A549 (cell line): Measurements from ENCODE around the gene CHST15. TPM values are rescaled to one million over a fixed set of nuclear protein-coding genes. Genes with fewer than 3 reads are reported as not detected.

Experiments used
- ATAC-seq, 2 experiments: fragments of 200-7000 bp in 1 of 2; fragments of >200 bp in 1 of 2; cut with Nextera tagmentation in 1 of 2; cut with Tn5 transposase in 1 of 2; 3 replicates each; pipeline versions ENCODE4 v1.8.0 to v1.9.1; 2018 to 2020; ENCODE audit warnings: mild to moderate bottlenecking in 1 of 2, moderate library complexity in 1 of 2
- CTCF ChIA-PET: fragments of 300-600 bp; sonication (Branson Sonifier 250); formaldehyde crosslinking; extraction: SDS; loops from one replicate; lab custom pipeline; 2021; ENCODE audit warnings: antibody characterized with exemption, inconsistent platforms; lab: Yijun Ruan, JAX
- POLR2A ChIA-PET: fragments of 350-600 bp; formaldehyde crosslinking; extraction: SDS; loops from one replicate; lab custom pipeline; 2021; ENCODE audit warnings: antibody characterized with exemption, inconsistent platforms; lab: Yijun Ruan, JAX
- DNase-seq, 2 experiments: peaks; one replicate each; pipeline versions ENCODE4 v3.0.0 to v3.0.0-alpha.2; 2011 to 2016; ENCODE audit warnings: low read depth in 1 of 2, low spot score in 1 of 2
- FAIRE-seq: peaks from 2 replicates; lab custom pipeline; 2011; peaks lifted over from hg19 to GRCh38; lab: Jason Lieb, UNC
- H3K27ac ChIP-seq, 2 experiments: fragments of >200 bp; sonication (Bioruptor Twin); formaldehyde crosslinking; 3 replicates each; pipeline ENCODE4 v1.5.1; 2016 to 2017
- H3K4me1 ChIP-seq: fragments of >200 bp; sonication (Bioruptor Twin); formaldehyde crosslinking; 3 replicates; pipeline ENCODE4 v1.6.1; 2016
- H3K4me2 ChIP-seq: fragments of >200 bp; sonication (Bioruptor Twin); formaldehyde crosslinking; 3 replicates; pipeline ENCODE4 v1.6.1; 2016
- H3K4me3 ChIP-seq: fragments of >200 bp; sonication (Bioruptor Twin); formaldehyde crosslinking; 3 replicates; pipeline ENCODE4 v1.5.1; 2016
- H3K9me3 ChIP-seq: fragments of >200 bp; sonication (Bioruptor Twin); formaldehyde crosslinking; 3 replicates; pipeline ENCODE4 v1.6.1; 2016
- ATOH8 ChIP-seq: fragments of 250-450 bp; sonication (Bioruptor Pico); IDR thresholded peaks from 2 replicates; pipeline ENCODE4 v1.5.0; 2020; ENCODE audit warnings: low read depth, mild to moderate bottlenecking, moderate library complexity
- BHLHE40 ChIP-seq: IDR thresholded peaks from 2 replicates; pipeline ENCODE4 v1.6.1; 2012; ENCODE audit warnings: low read depth, low read length, inconsistent platforms
- CBX8 ChIP-seq: fragments of 200-600 bp; sonication (generic); IDR thresholded peaks from 2 replicates; pipeline ENCODE4 v1.6.1; 2016
- CTCF ChIP-seq: fragments of >200 bp; sonication (Bioruptor Twin); formaldehyde crosslinking; IDR thresholded peaks from 3 replicates; pipeline ENCODE4 v1.5.1; 2016
- EP300 ChIP-seq, 2 experiments: fragments of >200 bp; sonication (Bioruptor Twin); formaldehyde crosslinking; IDR thresholded peaks; 2 replicates in 1 of 2; 3 replicates in 1 of 2; pipeline ENCODE4 v1.6.1; 2016 to 2017
- FOSB ChIP-seq: fragments of 250-450 bp; sonication (Bioruptor Pico); IDR thresholded peaks from 2 replicates; pipeline ENCODE4 v1.5.0; 2020; ENCODE audit warnings: mild to moderate bottlenecking, moderate library complexity
- FOXS1 ChIP-seq: fragments of 250-450 bp; sonication (Bioruptor Pico); IDR thresholded peaks from 2 replicates; pipeline ENCODE4 v1.5.0; 2020; ENCODE audit warnings: mild to moderate bottlenecking, moderate library complexity
- HMGXB4 ChIP-seq: fragments of 250-450 bp; sonication (Bioruptor Pico); IDR thresholded peaks from 2 replicates; pipeline ENCODE4 v1.5.0; 2021; ENCODE audit warnings: mild to moderate bottlenecking, moderate library complexity, borderline replicate concordance
- KDM1A ChIP-seq: fragments of 200-600 bp; sonication (generic); IDR thresholded peaks from 2 replicates; pipeline ENCODE4 v1.6.1; 2016; ENCODE audit warnings: low read depth, mild to moderate bottlenecking
- KDM5A ChIP-seq: fragments of 200-600 bp; sonication (generic); IDR thresholded peaks from 2 replicates; pipeline ENCODE4 v1.6.1; 2016; ENCODE audit warnings: antibody characterized with exemption, mild to moderate bottlenecking
- NFE2L2 ChIP-seq: fragments of 150-350 bp; conservative IDR thresholded peaks from 2 replicates; pipeline ENCODE4 v1.6.1; 2014; ENCODE audit warnings: low read length
- NR3C1 ChIP-seq: fragments of >200 bp; sonication (Bioruptor Twin); formaldehyde crosslinking; IDR thresholded peaks from 3 replicates; pipeline ENCODE4 v1.6.1; 2017
- PHF8 ChIP-seq: fragments of 200-600 bp; sonication (generic); IDR thresholded peaks from 2 replicates; pipeline ENCODE4 v1.6.1; 2016; ENCODE audit warnings: low read depth, mild to moderate bottlenecking, antibody characterized with exemption, moderate library complexity, borderline replicate concordance
- POLR2A ChIP-seq: IDR thresholded peaks from 2 replicates; pipeline ENCODE4 v1.6.1; 2012; ENCODE audit warnings: mild to moderate bottlenecking, low read length
- POLR2AphosphoS2 ChIP-seq: conservative IDR thresholded peaks from 2 replicates; pipeline ENCODE4 v1.6.1; 2012; ENCODE audit warnings: low read length, improper control_type of control experiment, inconsistent platforms
- RAD21 ChIP-seq, 2 experiments: fragments of >200 bp in 1 of 2; sonication (Bioruptor Twin) in 1 of 2; formaldehyde crosslinking in 1 of 2; IDR thresholded peaks in 1 of 2; conservative IDR thresholded peaks in 1 of 2; 2 replicates in 1 of 2; 3 replicates in 1 of 2; pipeline ENCODE4 v1.6.1; 2012 to 2018; ENCODE audit warnings: inconsistent platforms in 1 of 2
- RARB ChIP-seq: fragments of 250-450 bp; sonication (Bioruptor Pico); IDR thresholded peaks from 2 replicates; pipeline ENCODE4 v1.8.0; 2021; ENCODE audit warnings: mild to moderate bottlenecking, moderate library complexity
- RCOR1 ChIP-seq: fragments of 150-350 bp; IDR thresholded peaks from 2 replicates; pipeline ENCODE4 v1.6.1; 2014; ENCODE audit warnings: antibody characterized with exemption, low read length, low read depth
- REST ChIP-seq: fragments of 200-600 bp; sonication (generic); IDR thresholded peaks from 2 replicates; pipeline ENCODE4 v1.6.1; 2016; ENCODE audit warnings: antibody characterized with exemption, mild to moderate bottlenecking, moderate library complexity
- RNF2 ChIP-seq: fragments of 200-600 bp; sonication (generic); IDR thresholded peaks from 2 replicates; pipeline ENCODE4 v1.6.1; 2016; ENCODE audit warnings: low read depth, mild to moderate bottlenecking, antibody characterized with exemption, moderate library complexity, borderline replicate concordance
- TP53 ChIP-seq: fragments of 250-450 bp; sonication (Bioruptor Pico); IDR thresholded peaks from 2 replicates; pipeline ENCODE4 v1.5.0; 2021; ENCODE audit warnings: mild to moderate bottlenecking, moderate library complexity
- ZC3H11A ChIP-seq: fragments of 450-650 bp; IDR thresholded peaks from 2 replicates; pipeline ENCODE4 v1.6.1; 2014; ENCODE audit warnings: antibody characterized with exemption, mild to moderate bottlenecking
- ZSCAN20 ChIP-seq: fragments of 250-450 bp; sonication (Bioruptor Pico); IDR thresholded peaks from 2 replicates; pipeline ENCODE4 v1.8.0; 2022; ENCODE audit warnings: mild to moderate bottlenecking, moderate library complexity
- WGBS: methylation state at CpG from one replicate; pipeline ENCODE4 v1.1.6; 2017; ENCODE audit errors: missing lambda C conversion rate; 5-methylcytosine and 5-hydroxymethylcytosine counted together
- polyA plus RNA-seq, 4 experiments: library from polyadenylated mRNA; depleted of rRNA in 3 of 4; stranded (reverse); fragments of >200 nt; fragmentation: RNase III in 1 of 4; extraction: RNeasy Plus Mini Kit Qiagen cat#74134 plus additional on column Dnase treatment in 1 of 4; gene quantifications; 2 replicates in 3 of 4; 3 replicates in 1 of 4; pipeline ENCODE4 v1.2.3, GENCODE V29; 2011 to 2017
- TF ChIP-seq, protein P1 (sequence below): fragments of 150-350 bp; IDR thresholded peaks from 2 replicates; pipeline ENCODE4 v1.6.1; 2014; ENCODE audit warnings: low read depth, mild to moderate bottlenecking, low read length

CHST15 gene
- polyA plus RNA-seq, 2 of the 4 experiments (the other 2 are of a cell fraction), result 5.1 to 10.3 TPM

DNA sequence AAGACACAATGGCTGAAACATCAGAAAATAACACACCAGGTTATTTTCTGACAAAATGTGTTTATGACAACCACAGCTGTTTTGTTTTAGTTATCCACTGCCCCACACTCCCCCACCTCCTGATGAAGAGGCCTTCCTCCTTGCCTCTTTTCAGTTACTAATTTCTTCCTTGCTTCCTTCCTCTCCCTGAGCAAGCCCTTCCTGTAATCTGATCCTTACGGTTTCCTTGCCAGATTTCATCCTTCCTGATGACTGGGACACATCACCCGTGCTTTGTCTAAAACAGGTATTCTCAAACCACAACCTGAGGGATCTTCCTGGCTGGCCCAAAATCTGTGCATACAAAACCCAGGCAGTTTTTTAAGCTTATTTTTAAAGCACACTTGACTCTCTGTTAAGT, 39.4 kb downstream of the CHST15 start (continued):
- TF ChIP-seq REST (no peak), RARB (no peak), ZC3H11A (no peak), POLR2A (no peak), HMGXB4 (CRISPR knock-in tag) (no peak), BHLHE40 (no peak)

- CTCF ChIA-PET, result interaction anchor here (2.5 kb wide), 1 partner anchor 57 kb away, joined by 12 read pairs; no protein-coding TSS in a partner anchor
- FAIRE-seq (no peak), ATAC-seq (no peak), DNase-seq (no peak)
- TF ChIP-seq HMGXB4 (CRISPR knock-in tag) (no peak), KDM1A (no peak), RAD21 (conservative IDR thresholded peaks at IDR 0.05 in 1 of 2, IDR thresholded peaks at IDR 0.05 in 1 of 2) (no peak), EP300 (IDR thresholded peaks at IDR 0.05) (no peak), NFE2L2 (no peak), CTCF (no peak), POLR2AphosphoS2 (no peak), FOXS1 (CRISPR knock-in tag) (no peak), FOSB (CRISPR knock-in tag) (no peak), NR3C1 (no peak), RNF2 (no peak), RCOR1 (no peak), ATOH8 (CRISPR knock-in tag) (no peak), TP53 (no peak), KDM5A (no peak), PHF8 (no peak), CBX8 (no peak), ZSCAN20 (CRISPR knock-in tag) (no peak)
- TF ChIP-seq, protein P1, sequence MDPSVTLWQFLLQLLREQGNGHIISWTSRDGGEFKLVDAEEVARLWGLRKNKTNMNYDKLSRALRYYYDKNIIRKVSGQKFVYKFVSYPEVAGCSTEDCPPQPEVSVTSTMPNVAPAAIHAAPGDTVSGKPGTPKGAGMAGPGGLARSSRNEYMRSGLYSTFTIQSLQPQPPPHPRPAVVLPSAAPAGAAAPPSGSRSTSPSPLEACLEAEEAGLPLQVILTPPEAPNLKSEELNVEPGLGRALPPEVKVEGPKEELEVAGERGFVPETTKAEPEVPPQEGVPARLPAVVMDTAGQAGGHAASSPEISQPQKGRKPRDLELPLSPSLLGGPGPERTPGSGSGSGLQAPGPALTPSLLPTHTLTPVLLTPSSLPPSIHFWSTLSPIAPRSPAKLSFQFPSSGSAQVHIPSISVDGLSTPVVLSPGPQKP, result no peak
- no peak overlapping the region for H3K27ac ChIP-seq
- H3K9me3 ChIP-seq, result no peaks in the 10 kb centered on the region
- no peak overlapping the region for H3K4me2 ChIP-seq
- H3K4me3 ChIP-seq, result no peak overlapping the region
- H3K4me1 ChIP-seq, result peaks cover 9% of the 10 kb centered on the region; the same call in 1 of the 3 replicates
- 92% methylated on average over 10 of the region's 10 CpGs for WGBS
- POLR2A ChIA-PET, result no interaction called here
Measured at GRCh38 chr10:124052561-124052960, 40.8 kb downstream of the CHST15 start.
